Endothelial cell (in vitro differentiated cells): ENCODE data around the gene ZNF689. TPM values are rescaled to one million over a fixed set of nuclear protein-coding genes. Genes with fewer than 3 reads are reported as not detected.
"Not testable (repeated sequence)": the region's sequence is repeated elsewhere in the genome, so short reads cannot be mapped to it uniquely, and the experiment has no call there.

Experiments
- DNase-seq: peaks from one replicate; pipeline ENCODE4 v3.0.0; 2021; ENCODE audit warnings: low spot score
- H3K27ac Mint-ChIP-seq: one replicate; pipeline ENCODE4 v1.8.0; 2021; ENCODE audit warnings: mixed read lengths, inconsistent platforms; ENCODE audit not compliant: unreplicated experiment
- H3K27me3 Mint-ChIP-seq: one replicate; pipeline ENCODE4 v1.8.0; 2021; ENCODE audit warnings: mild to moderate bottlenecking, moderate library complexity, mixed read lengths, inconsistent platforms; ENCODE audit not compliant: unreplicated experiment
- H3K36me3 Mint-ChIP-seq: one replicate; pipeline ENCODE4 v1.8.0; 2021; ENCODE audit warnings: mild to moderate bottlenecking, low read depth, mixed read lengths, inconsistent platforms; ENCODE audit not compliant: unreplicated experiment
- H3K4me1 Mint-ChIP-seq: one replicate; pipeline ENCODE4 v1.8.0; 2021; ENCODE audit warnings: mild to moderate bottlenecking, mixed read lengths, inconsistent platforms; ENCODE audit not compliant: unreplicated experiment
- H3K4me3 Mint-ChIP-seq: one replicate; pipeline ENCODE4 v1.8.0; 2021; ENCODE audit warnings: mild to moderate bottlenecking, mixed read lengths, inconsistent platforms; ENCODE audit not compliant: unreplicated experiment
- H3K9me3 Mint-ChIP-seq: one replicate; pipeline ENCODE4 v1.8.0; 2021; ENCODE audit warnings: mixed read lengths, inconsistent platforms; ENCODE audit not compliant: unreplicated experiment
- total RNA-seq: library from RNA; stranded (reverse); fragmentation: NEBNext Ultra II Directional; extraction: Animal tissue kit (Norgen Biotek cat#: 25700); gene quantifications from one replicate; pipeline ENCODE4 v1.2.1, GENCODE V29; 2021; ENCODE audit not compliant: unreplicated experiment
- TF ChIP-seq, protein P1 (sequence below): fragments of 200-600 bp; sonication (generic); IDR thresholded peaks from one replicate; pipeline ENCODE4 v1.5.0; 2021; ENCODE audit warnings: antibody characterized with exemption; ENCODE audit not compliant: unreplicated experiment

ZNF689 gene
- total RNA-seq, 1 donor from 2014 or later = 12.0 TPM

DNA sequence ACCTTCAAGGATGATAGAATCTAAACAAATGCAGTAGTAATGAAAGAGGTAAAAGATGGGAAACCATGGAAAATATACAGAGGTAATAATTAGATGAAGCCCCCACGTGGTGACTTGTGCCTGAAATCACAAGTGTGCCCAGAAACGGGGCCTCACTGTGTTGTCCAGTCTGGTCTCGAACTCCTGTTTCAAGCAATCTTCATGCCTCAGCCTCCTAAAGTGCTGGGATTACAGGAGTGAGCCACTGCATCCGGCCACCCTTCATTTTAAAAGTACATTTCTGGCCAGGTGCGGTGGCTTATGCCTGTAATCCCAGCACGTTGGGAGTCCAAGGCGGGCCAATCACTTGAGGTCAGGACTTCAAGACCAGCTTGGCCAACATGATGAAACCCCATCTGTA, 26.4 kb upstream of the ZNF689 start:
- no peak overlapping the region for H3K27ac Mint-ChIP-seq
- no peak overlapping the region for H3K4me3 Mint-ChIP-seq
- peaks cover 4% of the 10 kb centered on the region for H3K36me3 Mint-ChIP-seq
- peaks cover 2% of the 10 kb centered on the region for H3K27me3 Mint-ChIP-seq
- no peak for DNase-seq
- TF ChIP-seq, protein P1, sequence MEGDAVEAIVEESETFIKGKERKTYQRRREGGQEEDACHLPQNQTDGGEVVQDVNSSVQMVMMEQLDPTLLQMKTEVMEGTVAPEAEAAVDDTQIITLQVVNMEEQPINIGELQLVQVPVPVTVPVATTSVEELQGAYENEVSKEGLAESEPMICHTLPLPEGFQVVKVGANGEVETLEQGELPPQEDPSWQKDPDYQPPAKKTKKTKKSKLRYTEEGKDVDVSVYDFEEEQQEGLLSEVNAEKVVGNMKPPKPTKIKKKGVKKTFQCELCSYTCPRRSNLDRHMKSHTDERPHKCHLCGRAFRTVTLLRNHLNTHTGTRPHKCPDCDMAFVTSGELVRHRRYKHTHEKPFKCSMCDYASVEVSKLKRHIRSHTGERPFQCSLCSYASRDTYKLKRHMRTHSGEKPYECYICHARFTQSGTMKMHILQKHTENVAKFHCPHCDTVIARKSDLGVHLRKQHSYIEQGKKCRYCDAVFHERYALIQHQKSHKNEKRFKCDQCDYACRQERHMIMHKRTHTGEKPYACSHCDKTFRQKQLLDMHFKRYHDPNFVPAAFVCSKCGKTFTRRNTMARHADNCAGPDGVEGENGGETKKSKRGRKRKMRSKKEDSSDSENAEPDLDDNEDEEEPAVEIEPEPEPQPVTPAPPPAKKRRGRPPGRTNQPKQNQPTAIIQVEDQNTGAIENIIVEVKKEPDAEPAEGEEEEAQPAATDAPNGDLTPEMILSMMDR = no peak
- peaks cover 12% of the 10 kb centered on the region for H3K4me1 Mint-ChIP-seq
- no peaks in the 10 kb centered on the region for H3K9me3 Mint-ChIP-seq

DNA sequence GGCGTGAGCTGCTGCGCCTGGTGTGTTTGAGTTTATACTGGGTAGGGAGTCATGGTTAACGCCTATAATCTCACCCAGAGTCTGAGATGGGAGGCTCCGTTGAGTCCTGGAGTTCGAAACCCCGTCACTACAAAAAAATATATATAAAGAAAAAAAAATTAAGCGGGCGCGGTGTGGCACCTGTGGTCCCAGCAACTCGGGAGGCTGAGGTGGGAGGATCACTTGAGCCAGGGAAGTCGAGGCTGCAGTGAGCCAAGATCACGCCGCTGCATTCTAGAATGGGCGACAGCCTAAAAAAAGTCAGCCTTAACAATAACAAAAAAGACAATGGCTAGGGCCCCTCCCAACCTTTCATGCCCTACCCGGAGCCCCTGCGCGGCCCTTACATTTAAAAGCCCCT, 23.3 kb upstream of the ZNF689 start:
- peaks cover 2% of the 10 kb centered on the region for H3K27me3 Mint-ChIP-seq
- H3K27ac Mint-ChIP-seq = peak overlapping the region; percentile 97
- H3K4me1 Mint-ChIP-seq = peaks cover 12% of the 10 kb centered on the region
- DNase-seq = no peak
- TF ChIP-seq, protein P1 = no peak
- H3K36me3 Mint-ChIP-seq = peaks cover 4% of the 10 kb centered on the region
- H3K9me3 Mint-ChIP-seq = no peaks in the 10 kb centered on the region
- no peak overlapping the region for H3K4me3 Mint-ChIP-seq

DNA sequence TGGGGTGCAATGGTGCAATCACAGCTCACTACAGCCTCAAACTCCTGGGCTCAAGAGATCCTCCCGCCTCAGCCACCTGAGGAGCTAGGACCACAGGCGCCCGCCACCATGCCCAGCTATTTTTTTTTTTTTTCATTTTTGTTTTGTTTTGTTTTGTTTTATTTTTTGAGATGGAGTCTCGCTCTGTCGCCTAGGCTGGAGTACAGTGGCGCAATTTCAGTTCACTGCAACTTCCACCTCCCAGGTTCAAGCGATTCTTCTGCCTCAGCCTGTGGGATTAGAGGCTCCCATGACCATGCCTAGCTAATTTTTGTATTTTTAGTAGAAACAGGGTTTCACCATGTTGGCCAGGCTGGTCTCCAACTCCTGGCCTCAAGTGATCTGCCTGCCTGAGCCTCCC, 22.3 kb upstream of the ZNF689 start:
- DNase-seq, H3K4me3 Mint-ChIP-seq, H3K27ac Mint-ChIP-seq, H3K36me3 Mint-ChIP-seq, H3K9me3 Mint-ChIP-seq, H3K27me3 Mint-ChIP-seq: not testable (repeated sequence)
- H3K4me1 Mint-ChIP-seq = peaks cover 12% of the 10 kb centered on the region

DNA sequence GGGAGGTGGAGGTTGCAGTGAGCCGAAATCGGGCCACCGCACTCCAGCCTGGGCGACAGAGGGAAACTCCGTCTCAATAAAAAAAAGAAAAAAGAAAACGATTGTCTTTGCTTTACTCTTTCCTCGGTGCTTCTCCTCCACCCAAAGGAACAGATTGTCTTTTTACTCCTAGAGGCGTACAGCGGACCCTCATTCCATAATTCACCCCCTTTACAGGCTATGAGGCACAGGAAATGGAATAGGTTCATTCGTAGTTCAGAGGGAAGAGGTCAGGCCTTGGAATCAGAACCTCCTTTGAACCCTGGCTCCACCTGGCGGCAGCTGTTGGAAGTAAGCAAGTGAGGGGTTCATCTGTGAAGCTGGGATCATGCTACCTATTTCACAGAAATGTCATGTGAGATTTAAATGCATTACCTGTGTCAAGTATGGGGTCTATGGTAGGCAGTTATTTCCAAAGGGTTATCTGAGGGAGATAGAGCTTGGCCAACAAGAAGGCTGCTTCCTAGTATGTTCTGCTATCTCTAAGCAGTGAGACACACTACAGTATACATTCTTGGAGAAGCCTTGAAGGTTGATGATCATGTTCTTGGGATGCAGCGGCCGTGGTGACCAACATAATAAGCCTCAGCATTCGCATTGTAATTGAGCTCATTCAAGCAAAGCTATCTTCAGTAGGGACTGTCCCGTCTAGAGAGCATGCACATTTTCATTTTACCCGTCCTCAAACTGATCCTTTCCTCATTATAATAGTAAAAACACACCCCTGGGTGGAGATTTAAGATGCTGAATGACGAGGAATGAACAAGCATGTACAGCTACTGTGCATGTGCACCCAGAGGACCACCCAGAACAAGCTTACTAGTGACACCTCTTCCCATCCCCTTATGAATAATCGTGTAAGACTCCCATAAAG, 18.7 kb upstream of the ZNF689 start:
- TF ChIP-seq, protein P1 = peak; percentile 82
- H3K36me3 Mint-ChIP-seq = no peaks in the 10 kb centered on the region
- no peaks in the 10 kb centered on the region for H3K4me1 Mint-ChIP-seq
- no peak overlapping the region for H3K27ac Mint-ChIP-seq
- H3K9me3 Mint-ChIP-seq = no peaks in the 10 kb centered on the region
- no peaks in the 10 kb centered on the region for H3K27me3 Mint-ChIP-seq
- H3K4me3 Mint-ChIP-seq = no peak overlapping the region
- DNase-seq = peak; percentile 88

DNA sequence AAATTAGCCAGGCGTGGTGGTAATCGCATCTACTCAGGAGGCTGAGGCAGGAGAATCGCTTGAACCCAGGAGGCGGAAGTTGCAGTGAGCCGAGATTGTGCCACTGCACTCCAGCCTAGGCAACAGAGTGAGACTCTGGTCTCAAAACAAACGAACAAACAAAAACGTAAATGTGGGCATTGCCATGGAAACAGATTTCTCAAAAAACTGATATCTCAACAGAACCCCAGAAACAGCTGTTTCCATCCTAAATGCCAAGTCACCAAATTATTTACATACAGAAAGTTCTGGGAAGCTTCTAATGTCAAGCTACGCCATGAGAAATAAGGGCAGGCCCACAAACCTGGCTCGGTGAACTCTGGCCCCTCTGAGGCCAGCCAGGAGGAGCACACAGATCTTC, 16.0 kb upstream of the ZNF689 start:
- Mint-ChIP-seq H3K27me3 (no peaks in the 10 kb centered on the region), H3K36me3 (no peaks in the 10 kb centered on the region), H3K4me1 (no peaks in the 10 kb centered on the region), H3K27ac (no peak overlapping the region), H3K4me3 (no peak overlapping the region), H3K9me3 (no peaks in the 10 kb centered on the region)
- no peak for DNase-seq
- TF ChIP-seq, protein P1 = no peak
